GM18907 (cell line): Measurements from ENCODE around the gene RREB1.

Experiments used
- ATAC-seq: cut with Tn5 transposase; IDR thresholded peaks from one replicate; pipeline ENCODE4 v1.9.1; 2021; ENCODE audit warnings: mild to moderate bottlenecking, moderate library complexity; ENCODE audit not compliant: unreplicated experiment

Gene RREB1

GRCh38 chr6:7107578-7108195 is at the start of gene RREB1:
Gene RREB1, plus strand, starts transcription at chr6:7107961. Its CDS starts 73,951 bp downstream, at chr6:7181912.
- ATAC-seq = peak; percentile 59

GRCh38 chr6:7058250-7058923 is 49.4 kb upstream of the RREB1 start:
- ATAC-seq = no peak

- no peak for ATAC-seq
Measured at GRCh38 chr6:7060769-7061516, 46.8 kb upstream of the RREB1 start.

- ATAC-seq = no peak
Measured at GRCh38 chr6:7062451-7063162, 45.2 kb upstream of the RREB1 start.

GRCh38 chr6:7067305-7067704 is 40.5 kb upstream of the RREB1 start:
- no peak for ATAC-seq

GRCh38 chr6:7071405-7071804 is 36.4 kb upstream of the RREB1 start:
- ATAC-seq = no peak

GRCh38 chr6:7073082-7073820 is 34.5 kb upstream of the RREB1 start:
- ATAC-seq = no peak

GRCh38 chr6:7073821-7074525 is 33.8 kb upstream of the RREB1 start:
- peak; percentile 95 for ATAC-seq

- no peak for ATAC-seq
Measured at GRCh38 chr6:7074870-7075269, 32.9 kb upstream of the RREB1 start.

GRCh38 chr6:7075341-7076000 is 32.3 kb upstream of the RREB1 start:
- no peak for ATAC-seq

- no peak for ATAC-seq
Measured at GRCh38 chr6:7077856-7078255, 29.9 kb upstream of the RREB1 start.

GRCh38 chr6:7078856-7079255 is 28.9 kb upstream of the RREB1 start:
- ATAC-seq = no peak

GRCh38 chr6:7080311-7080710 is 27.4 kb upstream of the RREB1 start:
- no peak for ATAC-seq

- peak; percentile 42 for ATAC-seq
Measured at GRCh38 chr6:7085911-7086310, 21.9 kb upstream of the RREB1 start.

- ATAC-seq = peak; percentile 69
Measured at GRCh38 chr6:7086488-7086887, 21.3 kb upstream of the RREB1 start.

GRCh38 chr6:7087066-7087465 is 20.7 kb upstream of the RREB1 start:
- ATAC-seq = no peak

GRCh38 chr6:7087491-7087979 is 20.2 kb upstream of the RREB1 start:
- ATAC-seq = peak; percentile 54

GRCh38 chr6:7088076-7088742 is 19.6 kb upstream of the RREB1 start:
- ATAC-seq = no peak

GRCh38 chr6:7098993-7099392 is 8.8 kb upstream of the RREB1 start:
- ATAC-seq = no peak
